Activated CD4-positive, alpha-beta T cell treated with anti-CD3 and anti-CD28 coated beads for 4 hours (primary cell): ENCODE data around the gene SRSF12.
"Not testable (repeated sequence)": the region's sequence is repeated elsewhere in the genome, so short reads cannot be mapped to it uniquely, and the experiment has no call there.

ENCODE experiments used
- DNase-seq, 2 donors: peaks; one replicate each; pipeline ENCODE4 v3.0.0-alpha.2; 2020

SRSF12 gene

DNA sequence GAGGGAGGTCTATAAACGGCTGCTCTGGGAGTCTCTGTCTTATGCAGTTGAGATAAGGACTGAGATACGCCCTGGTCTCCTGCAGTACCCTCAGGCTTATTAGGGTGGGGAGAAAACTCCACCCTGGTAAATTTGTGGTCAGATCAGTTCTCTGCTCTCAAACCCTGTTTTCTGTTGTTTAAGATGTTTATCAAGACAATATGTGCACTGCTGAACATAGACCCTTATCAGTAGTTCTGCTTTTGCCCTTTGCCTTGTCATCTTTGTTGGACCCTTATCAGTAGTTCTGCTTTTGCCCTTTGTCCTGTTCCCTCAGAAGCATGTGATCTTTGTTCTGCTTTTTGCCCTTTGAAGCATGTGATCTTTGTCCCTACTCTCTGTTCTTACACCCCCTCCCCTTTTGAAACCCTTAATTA is 10.4 kb upstream of the SRSF12 start:
- DNase-seq, result not testable (repeated sequence)

DNA sequence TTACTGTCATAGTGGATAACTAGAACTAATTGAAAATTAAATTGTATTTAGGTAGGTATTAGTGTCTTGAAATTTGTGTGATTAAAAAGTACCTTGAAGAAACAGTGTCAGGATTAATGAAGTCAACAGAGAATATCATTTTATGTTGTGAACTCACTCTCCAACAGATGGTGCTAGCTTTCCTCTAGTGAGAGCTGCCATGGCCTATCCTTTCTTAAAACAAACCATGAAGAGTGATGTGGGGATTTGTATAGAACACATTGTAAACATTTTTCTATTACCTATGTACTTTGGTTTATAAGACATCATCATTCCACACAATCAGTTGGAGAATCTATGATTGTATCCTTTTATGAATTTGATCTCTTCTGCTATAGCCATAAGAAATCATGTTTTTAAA is 4.8 kb upstream of the SRSF12 start:
- DNase-seq, result no peak

GRCh38 chr6:89121934-89122333 is 4.1 kb upstream of the SRSF12 start:
- no peak for DNase-seq

GRCh38 chr6:89120371-89120770 is 2.5 kb upstream of the SRSF12 start:
- DNase-seq, result no peak

DNA sequence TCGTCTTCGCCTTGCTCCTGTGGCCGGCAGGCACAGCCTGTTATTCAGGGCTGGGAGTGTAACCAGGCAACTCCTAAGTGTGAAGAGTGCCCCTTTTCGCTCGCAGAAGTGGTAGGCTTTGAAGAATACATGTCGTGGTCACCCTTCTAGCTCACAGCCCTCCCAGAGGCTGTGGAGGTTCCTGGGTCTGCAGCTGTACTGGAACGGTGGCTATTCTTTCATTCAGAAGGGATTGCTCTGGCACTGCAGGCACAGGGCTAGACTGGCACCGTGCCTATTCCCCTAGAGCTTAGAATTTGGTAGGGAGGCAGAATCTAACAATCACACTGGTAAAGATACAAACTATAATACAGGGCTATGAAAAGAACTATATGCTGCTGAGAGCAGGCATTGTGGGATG is 1.1 kb upstream of the SRSF12 start:
- no peak for DNase-seq

GRCh38 chr6:89116702-89117101 is 1.2 kb downstream of the SRSF12 start:
- DNase-seq, result no peak

DNA sequence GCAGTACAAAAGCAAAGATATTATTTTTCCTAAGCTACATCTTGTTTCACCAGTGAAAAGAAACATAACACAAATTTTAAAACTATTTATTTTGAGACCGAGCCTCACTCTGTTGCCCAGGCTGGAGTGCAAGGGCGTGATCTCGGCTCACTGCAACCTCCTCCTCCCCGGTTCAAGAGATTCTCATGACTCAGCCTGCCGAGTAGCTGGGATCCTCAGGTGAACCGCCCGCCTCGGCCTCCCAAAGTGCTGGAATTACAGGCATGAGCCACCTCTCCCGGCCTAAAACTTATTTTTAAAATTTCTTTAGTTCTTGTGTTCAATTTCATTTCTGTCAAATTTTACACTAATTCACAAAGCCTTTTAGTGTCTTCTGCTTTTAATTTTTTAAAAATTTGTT is 5.9 kb downstream of the SRSF12 start:
- no peak for DNase-seq

GRCh38 chr6:89110284-89110683 is 7.6 kb downstream of the SRSF12 start:
- DNase-seq, result no peak

DNA sequence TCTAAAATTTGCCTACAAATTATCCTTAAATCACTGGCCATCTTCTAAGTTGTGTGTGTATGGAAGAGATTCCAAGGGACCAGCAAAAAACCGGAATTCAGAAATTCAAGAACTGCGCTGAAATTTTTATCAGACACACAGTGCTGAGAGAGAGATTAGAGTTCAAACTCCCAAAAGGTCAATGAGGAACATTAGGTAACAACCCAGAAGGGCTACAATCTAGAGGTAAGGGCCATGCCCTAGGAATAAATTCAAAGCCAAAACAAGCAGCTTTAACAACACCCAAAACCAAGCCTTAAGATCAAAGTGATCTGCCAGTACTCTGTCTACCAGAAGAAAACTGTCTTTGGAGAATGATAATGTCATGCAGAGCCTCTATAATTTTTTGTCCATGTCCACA is 17.8 kb downstream of the SRSF12 start:
- no peak for DNase-seq

DNA sequence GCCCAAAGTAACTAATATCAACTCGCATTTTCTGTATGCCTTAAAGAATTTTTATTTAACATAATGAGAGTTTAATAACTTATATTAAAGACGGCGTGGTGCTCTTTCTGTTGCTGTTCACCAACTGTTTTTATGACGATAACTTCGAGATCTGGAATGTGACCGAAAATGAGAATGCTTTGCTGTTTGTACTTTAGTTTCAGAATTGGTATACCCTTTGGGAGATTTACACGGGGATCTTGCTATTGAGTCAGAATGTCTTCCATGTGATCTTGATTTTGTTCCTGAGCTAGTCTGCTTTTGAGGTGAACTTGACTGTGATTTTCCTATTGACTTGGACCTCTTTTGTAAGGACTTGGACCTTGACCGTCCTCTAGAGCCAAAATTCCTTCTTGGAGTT is 19.4 kb downstream of the SRSF12 start:
- DNase-seq, result no peak

GRCh38 chr6:89087881-89088280 is 30.0 kb downstream of the SRSF12 start:
- DNase-seq, result no peak

DNA sequence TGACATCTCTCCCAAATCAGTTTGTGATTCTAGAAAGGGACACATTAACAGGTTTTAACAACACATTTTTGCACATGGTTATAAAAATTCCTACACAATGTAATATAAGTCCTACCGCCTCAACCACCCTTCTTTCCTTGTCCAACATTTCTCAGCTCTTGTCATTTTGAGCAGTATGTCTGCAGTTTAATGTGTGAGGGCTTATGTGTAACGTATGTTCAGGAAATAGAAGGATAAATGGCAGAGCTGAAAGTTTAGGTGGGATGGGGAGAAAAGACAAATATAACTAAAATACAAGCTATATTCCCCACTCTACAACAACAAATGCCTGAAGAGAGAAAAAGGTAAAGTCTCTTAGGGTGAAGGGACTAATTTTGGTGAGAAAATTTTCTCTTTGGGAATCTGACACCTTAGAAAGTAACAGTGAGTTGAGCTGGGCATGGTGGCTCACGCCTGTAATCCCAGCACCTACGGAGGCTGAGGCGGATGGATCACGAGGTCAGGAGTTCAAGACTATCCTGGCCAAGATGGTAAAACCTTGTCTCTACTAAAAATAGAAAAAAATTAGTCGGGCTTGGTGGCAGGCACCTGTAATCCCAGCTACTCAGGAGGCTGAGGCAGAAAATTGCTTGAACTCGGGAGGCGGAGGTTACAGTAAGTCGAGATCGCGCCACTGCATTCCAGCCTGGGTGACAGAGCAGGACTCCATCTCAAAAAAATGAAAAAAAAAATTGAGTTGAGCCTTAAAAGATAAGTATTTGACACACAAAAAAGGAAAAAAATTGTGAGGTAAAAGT is 32.3 kb downstream of the SRSF12 start:
- no peak for DNase-seq

DNA sequence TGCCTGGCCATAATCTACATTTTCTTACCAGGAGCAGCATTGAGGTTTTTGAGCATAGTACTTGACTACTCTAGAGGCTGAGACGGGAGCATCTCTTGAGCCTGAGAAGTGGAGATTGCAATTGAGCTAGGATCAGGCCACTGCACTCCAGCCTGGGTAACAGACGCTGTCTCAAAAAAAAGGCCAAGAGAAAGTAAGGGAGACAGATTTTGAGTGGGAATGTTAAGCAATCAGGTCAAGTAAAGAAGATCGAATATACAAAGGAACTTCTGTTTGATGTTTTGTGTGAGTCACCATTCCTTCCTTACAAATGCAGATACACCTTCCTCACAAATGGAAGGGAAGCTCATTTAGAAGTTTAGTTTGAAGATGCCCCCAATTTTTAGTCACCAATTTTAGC is 32.9 kb downstream of the SRSF12 start:
- DNase-seq, result no peak

DNA sequence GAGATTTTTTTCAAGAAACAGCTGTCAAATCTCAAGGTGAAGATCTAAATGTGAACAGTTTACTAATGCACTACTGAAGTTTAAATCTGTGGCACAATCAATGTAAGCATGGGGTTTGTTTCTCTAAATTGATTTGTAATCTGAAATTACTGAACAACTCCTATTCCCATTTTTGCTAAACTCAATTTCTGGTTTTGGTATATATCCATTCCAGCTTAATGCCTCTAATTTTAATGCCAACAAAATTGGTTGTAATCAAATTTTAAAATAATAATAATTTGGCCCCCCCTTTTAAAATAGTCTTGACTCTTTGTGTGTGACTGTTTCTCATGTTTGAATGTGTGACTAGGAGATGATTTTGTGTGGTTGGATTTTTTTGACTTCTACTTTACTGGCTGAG is 33.3 kb downstream of the SRSF12 start:
- no peak for DNase-seq

DNA sequence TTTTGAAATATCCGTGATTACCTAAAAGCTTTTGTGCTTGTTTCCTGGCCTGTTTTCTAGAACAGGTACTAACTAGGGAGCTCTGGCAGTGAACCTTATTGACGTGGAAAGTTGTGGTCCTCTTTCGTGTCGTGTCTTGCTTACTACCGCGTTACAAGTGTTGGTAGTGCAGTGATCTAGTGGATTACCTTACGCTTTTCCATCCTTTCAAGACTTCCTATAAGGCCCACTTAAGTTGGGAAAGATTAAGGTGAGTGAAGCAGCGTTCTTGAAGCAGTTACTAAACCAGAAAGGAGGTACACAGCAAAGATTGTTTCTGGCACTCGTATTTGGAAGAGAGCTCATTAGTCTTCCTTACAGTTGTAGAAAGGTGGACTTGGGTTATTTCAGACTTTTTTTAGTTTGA is 35.4 kb downstream of the SRSF12 start:
- DNase-seq, result no peak

GRCh38 chr6:89081423-89082322 is 36.2 kb downstream of the SRSF12 start:
- DNase-seq, result peak; percentile 99

DNA sequence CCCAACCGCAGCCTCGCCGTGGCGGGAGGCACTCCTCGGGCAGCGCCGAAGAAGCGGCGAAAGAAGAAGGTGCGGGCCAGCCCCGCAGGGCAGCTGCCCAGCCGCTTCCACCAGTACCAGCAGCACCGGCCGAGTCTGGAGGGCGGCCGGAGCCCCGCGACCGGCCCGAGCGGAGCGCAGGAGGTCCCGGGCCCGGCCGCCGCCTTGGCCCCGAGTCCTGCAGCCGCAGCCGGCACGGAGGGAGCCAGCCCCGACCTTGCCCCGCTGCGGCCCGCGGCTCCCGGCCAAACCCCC is 36.8 kb downstream of the SRSF12 start:
- no peak for DNase-seq

DNA sequence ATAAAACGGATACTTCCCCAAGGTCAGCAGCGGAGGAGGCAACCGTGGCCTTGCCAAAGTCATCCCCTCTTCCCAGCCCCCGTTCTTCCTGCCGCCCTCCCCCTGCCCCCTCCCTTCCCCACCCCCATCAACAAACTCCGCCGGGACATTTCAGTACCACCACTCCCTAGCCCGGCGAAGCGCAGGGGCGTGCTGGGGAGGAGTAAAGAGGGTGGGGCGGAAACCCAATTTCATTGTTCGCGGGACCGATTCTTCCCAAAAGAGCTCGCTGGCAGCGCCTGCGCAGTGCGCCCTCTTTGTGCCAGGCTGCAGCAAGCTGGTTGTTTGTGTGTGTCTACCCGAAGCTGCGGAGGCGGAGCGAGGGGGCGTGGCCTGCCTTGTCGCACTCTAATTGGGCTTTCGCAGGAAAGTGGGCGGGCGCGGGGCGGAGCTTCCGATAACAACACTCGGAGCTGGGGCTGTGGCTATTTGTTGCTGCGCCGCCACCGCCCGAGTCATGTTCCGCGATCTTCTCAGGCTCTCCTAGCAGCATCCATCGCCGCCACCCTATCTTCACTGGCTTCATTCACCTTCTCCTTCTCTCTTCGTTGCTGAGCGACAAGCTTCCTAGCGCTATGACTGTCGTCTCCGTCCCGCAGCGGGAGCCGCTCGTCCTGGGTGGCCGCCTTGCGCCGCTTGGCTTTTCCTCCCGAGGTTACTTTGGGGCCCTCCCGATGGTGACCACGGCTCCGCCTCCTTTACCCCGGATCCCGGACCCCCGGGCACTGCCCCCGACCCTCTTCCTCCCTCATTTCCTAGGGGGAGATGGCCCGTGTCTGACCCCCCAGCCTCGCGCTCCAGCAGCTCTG is 37.4 kb downstream of the SRSF12 start, which contains the start of gene PNRC1:
Gene PNRC1, plus strand, starts transcription at position 471 of the 848 bp plus-strand sequence. Its CDS starts 144 bp downstream, at position 615.
- DNase-seq, result peak; percentile 100

DNA sequence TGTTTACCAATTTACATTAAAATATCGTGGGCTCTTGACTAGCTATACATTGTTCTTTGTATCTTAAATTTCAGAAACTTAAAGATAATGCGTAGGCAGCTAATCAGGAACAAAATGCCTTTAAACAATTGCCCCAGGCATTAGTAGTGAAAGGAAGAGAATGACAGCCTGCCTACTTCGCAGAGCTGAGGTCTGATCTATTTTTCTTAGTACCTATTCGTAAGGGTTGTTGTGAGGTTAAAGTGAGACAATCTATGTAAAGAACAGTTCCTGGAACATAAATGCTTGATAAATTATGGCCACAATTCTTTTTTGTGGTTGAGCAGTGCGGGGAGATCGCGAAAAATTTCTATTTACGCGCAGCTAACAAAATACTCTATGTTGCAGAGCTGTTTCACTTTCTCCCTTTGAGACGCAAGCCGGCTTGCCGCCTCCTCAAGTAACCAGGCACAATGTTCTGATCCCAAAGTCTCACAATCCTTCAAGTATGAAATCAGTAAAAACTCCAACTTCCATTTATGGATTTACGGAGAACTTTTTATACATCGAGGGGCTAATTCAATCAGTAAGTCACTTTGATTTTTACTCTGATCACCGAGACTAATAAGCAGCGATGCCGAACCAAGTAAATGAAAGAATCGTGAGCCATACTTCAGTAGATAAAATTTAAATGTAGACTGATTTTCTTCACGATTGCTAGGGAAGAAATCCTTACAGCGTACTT is 38.2 kb downstream of the SRSF12 start:
- peak; percentile 46 to 51 for DNase-seq

- no peak for DNase-seq
Observed at GRCh38 chr6:89073840-89074239, 44.0 kb downstream of the SRSF12 start.

DNA sequence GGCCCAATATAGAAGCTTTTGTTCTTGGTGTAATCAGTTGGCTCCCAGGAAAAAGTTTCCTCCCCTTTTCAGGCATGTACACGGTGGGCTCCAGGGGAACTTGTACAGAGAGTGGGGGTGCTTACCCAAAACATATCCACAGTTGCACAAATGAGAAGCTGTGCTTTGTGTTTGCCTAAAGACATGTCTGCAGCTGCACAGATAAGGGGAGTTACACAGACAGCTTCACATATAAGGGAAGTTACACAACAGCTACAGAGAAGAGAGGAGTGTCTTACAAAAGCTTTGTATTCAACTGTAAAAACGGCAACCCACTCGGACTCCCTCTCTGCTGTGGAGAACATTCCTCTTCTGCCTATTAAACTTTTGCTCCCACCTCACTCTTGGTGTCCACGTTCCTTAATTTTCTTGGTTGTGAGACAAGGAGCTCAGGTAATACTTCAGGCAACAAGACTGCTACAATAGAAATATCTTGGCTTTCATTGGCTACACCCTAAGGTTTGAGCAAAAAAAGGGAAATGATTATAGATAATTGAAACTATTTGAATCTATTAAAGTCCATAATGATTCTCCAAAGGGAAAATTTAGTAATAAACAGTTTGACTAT is 44.8 kb downstream of the SRSF12 start:
- no peak for DNase-seq

GRCh38 chr6:89071036-89071435 is 46.8 kb downstream of the SRSF12 start:
- DNase-seq, result no peak
